Type B pancreatic cell (in vitro differentiated cells): ENCODE results near the gene STAP2. TPM values are rescaled to one million over a fixed set of nuclear protein-coding genes. Genes with fewer than 3 reads are reported as not detected.
"Not testable (repeated sequence)": the region's sequence is repeated elsewhere in the genome, so short reads cannot be mapped to it uniquely, and the experiment has no call there.

ENCODE experiments used
- DNase-seq: peaks from one replicate; pipeline ENCODE4 v3.0.0; 2021; ENCODE audit warnings: mixed read lengths; ENCODE audit not compliant: unreplicated experiment; ENCODE audit errors: extremely low spot score
- H3K27ac Mint-ChIP-seq: 2 replicates; pipeline ENCODE4 v1.8.0; 2021; ENCODE audit warnings: mild to moderate bottlenecking, mixed read lengths
- H3K27me3 Mint-ChIP-seq: 2 replicates; pipeline ENCODE4 v1.8.0; 2021; ENCODE audit warnings: mixed read lengths
- H3K36me3 Mint-ChIP-seq: 2 replicates; pipeline ENCODE4 v1.8.0; 2021; ENCODE audit warnings: mixed read lengths
- H3K4me1 Mint-ChIP-seq: one replicate; pipeline ENCODE4 v1.8.0; 2021; ENCODE audit warnings: mixed read lengths; ENCODE audit not compliant: unreplicated experiment
- H3K4me3 Mint-ChIP-seq: 2 replicates; pipeline ENCODE4 v1.8.0; 2021; ENCODE audit warnings: mild to moderate bottlenecking, mixed read lengths
- H3K9me3 Mint-ChIP-seq: 2 replicates; pipeline ENCODE4 v1.8.0; 2021; ENCODE audit warnings: mixed read lengths
- total RNA-seq: library from RNA; stranded (reverse); gene quantifications from 2 replicates; pipeline ENCODE4 v1.2.1, GENCODE V29; 2021; ENCODE audit warnings: low replicate concordance
- TF ChIP-seq, protein P1 (sequence below): fragments of 200-600 bp; sonication (generic); conservative IDR thresholded peaks from 2 replicates; pipeline ENCODE4 v1.5.0; 2021; ENCODE audit warnings: antibody characterized with exemption, mild to moderate bottlenecking

The STAP2 gene
- total RNA-seq, 1 donor from 2014 or later: 42.5 TPM

- Mint-ChIP-seq H3K27ac (no peak overlapping the region), H3K9me3 (no peaks in the 10 kb centered on the region), H3K4me1 (no peaks in the 10 kb centered on the region), H3K4me3 (no peak overlapping the region), H3K36me3 (no peaks in the 10 kb centered on the region), H3K27me3 (no peaks in the 10 kb centered on the region)
- TF ChIP-seq, protein P1, sequence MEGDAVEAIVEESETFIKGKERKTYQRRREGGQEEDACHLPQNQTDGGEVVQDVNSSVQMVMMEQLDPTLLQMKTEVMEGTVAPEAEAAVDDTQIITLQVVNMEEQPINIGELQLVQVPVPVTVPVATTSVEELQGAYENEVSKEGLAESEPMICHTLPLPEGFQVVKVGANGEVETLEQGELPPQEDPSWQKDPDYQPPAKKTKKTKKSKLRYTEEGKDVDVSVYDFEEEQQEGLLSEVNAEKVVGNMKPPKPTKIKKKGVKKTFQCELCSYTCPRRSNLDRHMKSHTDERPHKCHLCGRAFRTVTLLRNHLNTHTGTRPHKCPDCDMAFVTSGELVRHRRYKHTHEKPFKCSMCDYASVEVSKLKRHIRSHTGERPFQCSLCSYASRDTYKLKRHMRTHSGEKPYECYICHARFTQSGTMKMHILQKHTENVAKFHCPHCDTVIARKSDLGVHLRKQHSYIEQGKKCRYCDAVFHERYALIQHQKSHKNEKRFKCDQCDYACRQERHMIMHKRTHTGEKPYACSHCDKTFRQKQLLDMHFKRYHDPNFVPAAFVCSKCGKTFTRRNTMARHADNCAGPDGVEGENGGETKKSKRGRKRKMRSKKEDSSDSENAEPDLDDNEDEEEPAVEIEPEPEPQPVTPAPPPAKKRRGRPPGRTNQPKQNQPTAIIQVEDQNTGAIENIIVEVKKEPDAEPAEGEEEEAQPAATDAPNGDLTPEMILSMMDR: no peak
- DNase-seq: no peak
Measured at GRCh38 chr19:4354897-4355296, 16.3 kb upstream of the STAP2 start.

- no peaks in the 10 kb centered on the region for H3K4me1 Mint-ChIP-seq
- DNase-seq: no peak
Measured at GRCh38 chr19:4354282-4354681, 15.7 kb upstream of the STAP2 start.

DNA sequence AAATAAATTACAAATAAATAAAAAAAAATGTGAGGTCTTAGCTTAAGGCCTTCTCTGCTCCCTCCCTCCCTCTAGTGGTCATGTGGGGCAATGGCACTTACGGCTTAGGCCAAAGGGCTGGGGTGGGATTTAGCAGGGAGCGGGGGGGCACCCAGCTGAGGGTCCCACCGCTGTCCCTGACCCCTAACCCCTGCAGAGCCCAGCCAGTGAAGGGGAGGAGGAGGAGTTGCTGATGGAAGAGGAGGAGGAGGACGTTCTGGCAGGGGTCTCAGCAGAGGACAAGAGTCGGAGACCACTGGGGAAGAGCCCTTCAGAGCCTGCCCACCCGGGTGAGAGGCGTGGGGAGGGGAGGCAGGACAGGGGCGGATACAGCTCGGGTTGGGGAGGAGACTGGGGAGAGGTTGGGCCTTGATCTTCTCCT, 14.1 kb upstream of the STAP2 start:
- no peak for DNase-seq
- no peaks in the 10 kb centered on the region for H3K9me3 Mint-ChIP-seq
- no peak overlapping the region for H3K4me3 Mint-ChIP-seq
- H3K27ac Mint-ChIP-seq: peak overlapping the region; percentile 61
- no peaks in the 10 kb centered on the region for H3K27me3 Mint-ChIP-seq
- TF ChIP-seq, protein P1: peak; percentile 97
- H3K4me1 Mint-ChIP-seq: no peaks in the 10 kb centered on the region
- H3K36me3 Mint-ChIP-seq: no peaks in the 10 kb centered on the region

More at GRCh38 chr19:4354282-4354681, 15.7 kb upstream of the STAP2 start:
- Mint-ChIP-seq H3K4me3 (no peak overlapping the region), H3K27me3 (no peaks in the 10 kb centered on the region), H3K27ac (no peak overlapping the region), H3K9me3 (no peaks in the 10 kb centered on the region), H3K36me3 (no peaks in the 10 kb centered on the region)
- TF ChIP-seq, protein P1: no peak

DNA sequence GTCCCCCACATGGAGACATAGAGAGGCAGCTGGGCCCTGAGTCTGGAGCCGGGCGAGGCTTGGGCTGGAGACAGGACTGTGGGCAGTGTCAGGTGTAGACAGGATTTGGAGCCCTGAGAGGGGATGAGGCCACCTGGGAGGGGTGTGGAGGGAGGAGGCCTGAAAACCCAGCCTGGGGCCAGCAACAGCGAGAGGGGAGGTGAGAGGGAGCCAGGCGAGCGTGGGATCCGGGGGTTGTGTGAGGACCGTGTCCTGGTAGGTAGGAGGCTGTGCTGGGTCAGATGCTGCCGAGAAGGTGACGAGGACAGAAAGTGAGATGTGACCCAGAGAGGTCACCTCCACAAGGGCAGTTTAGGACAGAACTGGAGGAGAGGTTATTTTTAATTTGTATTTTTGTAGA, 12.1 kb upstream of the STAP2 start:
- H3K36me3 Mint-ChIP-seq: peaks cover 5% of the 10 kb centered on the region
- DNase-seq: no peak
- no peaks in the 10 kb centered on the region for H3K9me3 Mint-ChIP-seq
- H3K27ac Mint-ChIP-seq: no peak overlapping the region
- H3K4me3 Mint-ChIP-seq: no peak overlapping the region
- no peaks in the 10 kb centered on the region for H3K4me1 Mint-ChIP-seq
- TF ChIP-seq, protein P1: no peak
- H3K27me3 Mint-ChIP-seq: no peaks in the 10 kb centered on the region

- DNase-seq: no peak
- no peaks in the 10 kb centered on the region for H3K27me3 Mint-ChIP-seq
- H3K4me1 Mint-ChIP-seq: no peaks in the 10 kb centered on the region
- H3K27ac Mint-ChIP-seq: no peak overlapping the region
- TF ChIP-seq, protein P1: no peak
- H3K4me3 Mint-ChIP-seq: no peak overlapping the region
- no peaks in the 10 kb centered on the region for H3K9me3 Mint-ChIP-seq
- H3K36me3 Mint-ChIP-seq: peaks cover 5% of the 10 kb centered on the region
Measured at GRCh38 chr19:4350111-4350510, 11.5 kb upstream of the STAP2 start.

GRCh38 chr19:4349225-4349624, 10.6 kb upstream of the STAP2 start:
- not testable (repeated sequence) for H3K36me3 Mint-ChIP-seq, H3K27me3 Mint-ChIP-seq, H3K27ac Mint-ChIP-seq, H3K9me3 Mint-ChIP-seq, DNase-seq, H3K4me1 Mint-ChIP-seq, H3K4me3 Mint-ChIP-seq
